Heart left ventricle (tissue), 13 donors: ENCODE data around the gene SLC22A2.

ENCODE experiments used
- POLR2A ChIP-seq, 2 donors: fragments of 450-650 bp; IDR thresholded peaks; one replicate each; pipeline ENCODE4 v1.6.1; 2017; ENCODE audit warnings: antibody characterized with exemption in 2 of 2, mild to moderate bottlenecking in 2 of 2, moderate library complexity in 2 of 2
- TF ChIP-seq, protein P1 (sequence below), 12 donors: fragments of 200-600 bp; sonication (generic) in 4 of 12; IDR thresholded peaks; one replicate each; pipeline versions ENCODE4 v1.5.0 to v1.8.0; 2018 to 2022; ENCODE audit warnings: antibody characterized with exemption in 12 of 12, mild to moderate bottlenecking in 5 of 12
- donor health status: ischemic (EF 13 %, LVEDD 7.1; RV severe dilation, severe dysfunction).
- donor health status: DM: no; HTN: yes; CAD: no.
- donor health status: DM: no; HTN: no; CAD: no.
- donor health status: ischemic (EF 25% LVEDD 6.9; RV normal size, moderate dysfunction).
- donor health status: ischemic (EF 25% LVEDD 5.7; RV mildly dilated, moderate dysfunction).
- donor health status: ischemic (EF 35%, LVEDD 5.7; RV mildly dilated, moderate dysfunction).
- donor health status: nonischemic (EF 11% LVEDD 7.7; RV severe dilation, severe dysfunction).
- donor health status: DM: yes; HTN: yes; CAD: no.
- donor health status: PGD.
- donor health status: ischemic (EF 29% LVEDD 5.4; RV normal size, mild dysfunction).
- donor health status: nonischemic (EF 23%, LVEDD 6.1; RV moderate dilation, normal function).

DNA sequence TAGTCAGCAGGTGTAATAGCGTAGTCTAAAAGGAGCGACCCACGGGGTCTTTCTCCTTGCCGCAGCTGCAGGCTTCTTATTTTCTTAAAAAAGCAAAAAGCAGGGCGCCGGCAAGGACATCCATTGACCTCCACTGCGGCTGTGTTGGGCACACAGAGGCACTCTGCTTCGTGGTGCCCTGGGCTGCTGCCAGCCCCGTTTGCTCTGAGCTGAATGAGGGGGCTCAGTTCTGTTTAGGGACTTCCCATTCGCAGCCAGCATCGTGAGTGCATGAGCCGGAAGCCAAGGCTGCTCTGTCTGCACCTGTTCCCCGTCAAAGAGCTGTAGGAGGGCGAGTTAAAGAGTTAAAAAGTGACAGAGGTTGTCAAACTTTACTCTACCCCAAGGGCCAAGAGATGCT is 1.7 kb upstream of the SLC22A2 start:
- TF ChIP-seq, protein P1, sequence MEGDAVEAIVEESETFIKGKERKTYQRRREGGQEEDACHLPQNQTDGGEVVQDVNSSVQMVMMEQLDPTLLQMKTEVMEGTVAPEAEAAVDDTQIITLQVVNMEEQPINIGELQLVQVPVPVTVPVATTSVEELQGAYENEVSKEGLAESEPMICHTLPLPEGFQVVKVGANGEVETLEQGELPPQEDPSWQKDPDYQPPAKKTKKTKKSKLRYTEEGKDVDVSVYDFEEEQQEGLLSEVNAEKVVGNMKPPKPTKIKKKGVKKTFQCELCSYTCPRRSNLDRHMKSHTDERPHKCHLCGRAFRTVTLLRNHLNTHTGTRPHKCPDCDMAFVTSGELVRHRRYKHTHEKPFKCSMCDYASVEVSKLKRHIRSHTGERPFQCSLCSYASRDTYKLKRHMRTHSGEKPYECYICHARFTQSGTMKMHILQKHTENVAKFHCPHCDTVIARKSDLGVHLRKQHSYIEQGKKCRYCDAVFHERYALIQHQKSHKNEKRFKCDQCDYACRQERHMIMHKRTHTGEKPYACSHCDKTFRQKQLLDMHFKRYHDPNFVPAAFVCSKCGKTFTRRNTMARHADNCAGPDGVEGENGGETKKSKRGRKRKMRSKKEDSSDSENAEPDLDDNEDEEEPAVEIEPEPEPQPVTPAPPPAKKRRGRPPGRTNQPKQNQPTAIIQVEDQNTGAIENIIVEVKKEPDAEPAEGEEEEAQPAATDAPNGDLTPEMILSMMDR (IDR thresholded peaks at IDR 0.05) = no peak
- TF ChIP-seq POLR2A (IDR thresholded peaks at IDR 0.05) = no peak
